H1 (cell line): ENCODE results near the gene CCDC192. TPM values are rescaled to one million over a fixed set of nuclear protein-coding genes. Genes with fewer than 3 reads are reported as not detected.

ENCODE experiments used
- POLR2A ChIP-seq, 2 experiments: IDR thresholded peaks; 1 replicate in 1 of 2; 2 replicates in 1 of 2; pipeline ENCODE4 v1.6.1; 2011; ENCODE audit warnings: low read depth in 2 of 2, low read length in 2 of 2, mild to moderate bottlenecking in 2 of 2; ENCODE audit errors: control extremely low read depth in 1 of 2
- SIX5 ChIP-seq: IDR thresholded peaks from 2 replicates; pipeline ENCODE4 v1.6.1; 2011; ENCODE audit warnings: mild to moderate bottlenecking, low read depth, low read length
- TAF1 ChIP-seq: IDR thresholded peaks from 2 replicates; pipeline ENCODE4 v1.6.1; 2011; ENCODE audit warnings: mild to moderate bottlenecking, low read depth, low read length
- ZNF274 ChIP-seq: IDR thresholded peaks from 2 replicates; pipeline ENCODE4 v1.7.0; 2012; ENCODE audit warnings: low read length, borderline replicate concordance; ENCODE audit errors: extremely low read depth
- polyA plus RNA-seq, 7 experiments: library from polyadenylated mRNA; depleted of rRNA in 3 of 7; stranded (reverse) in 5 of 7; unstranded in 2 of 7; fragments of >200 nt in 5 of 7; fragments of 200-250 nt in 2 of 7; gene quantifications; 1 replicate in 5 of 7; 2 replicates in 1 of 7; 4 replicates in 1 of 7; pipeline versions ENCODE4 v1.2.1 to v1.2.3, GENCODE V29; 2011 to 2013; ENCODE audit warnings: missing spikeins in 2 of 7, mixed read lengths in 2 of 7
- total RNA-seq: library from RNA; stranded (reverse); fragmentation: NEBNext Ultra II Directional; extraction: Animal tissue kit (Norgen Biotek cat#: 25700); gene quantifications from 2 replicates; pipeline ENCODE4 v1.2.1, GENCODE V29; 2021

CCDC192 gene
- total and polyA plus RNA-seq, 2 of the 8 experiments (the other 6 are each of a cell fraction or from before 2014, with no cell fraction given), result 0.61 TPM; not detected in 1

DNA sequence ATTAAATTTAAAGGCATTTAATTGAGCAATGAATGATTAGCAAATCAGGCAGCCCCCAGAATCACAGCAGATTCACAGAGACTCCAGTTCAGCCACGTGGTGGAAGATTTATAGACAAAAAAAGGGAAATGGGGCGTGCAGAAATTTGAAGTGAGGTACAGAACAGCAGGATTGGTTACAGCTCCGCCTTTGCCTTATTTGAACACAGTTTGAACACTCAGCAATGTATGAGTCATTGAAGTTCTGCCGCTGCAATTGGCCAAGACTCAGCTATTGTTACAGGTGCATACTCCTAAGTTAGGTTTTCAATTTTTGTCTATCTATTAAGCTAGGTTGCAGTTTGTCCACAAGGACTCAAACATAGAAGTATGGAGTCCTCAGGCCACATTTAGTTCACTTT lies 222.7 kb downstream of the CCDC192 start (continued):
- TF ChIP-seq POLR2A (IDR thresholded peaks at IDR 0.05; ENCODE audit: control extremely low read depth in 1 of 2, low read depth in 2 of 2, low read length in 2 of 2), result no peak
- no peak for TF ChIP-seq TAF1
- no peak for TF ChIP-seq SIX5
- no peak for TF ChIP-seq ZNF274
